ENCODE data around the gene CCDC194. TPM values are rescaled to one million over a fixed set of nuclear protein-coding genes. Genes with fewer than 3 reads are reported as not detected.

The CCDC194 gene
- total RNA-seq, 2 donors from 2014 or later, result 1.8 to 4.8 TPM

GRCh38 chr19:17340871-17341357 is 53.1 kb downstream of the CCDC194 start:
- H3K27me3 Mint-ChIP-seq, result no peaks in the 10 kb centered on the region
- H3K4me3 Mint-ChIP-seq, result no peak overlapping the region
- peaks cover 5% of the 10 kb centered on the region for H3K4me1 Mint-ChIP-seq
- H3K36me3 Mint-ChIP-seq (ENCODE audit: low read depth), result no peaks in the 10 kb centered on the region
- ATAC-seq (replicated peaks), result no peak
- H3K9me3 Mint-ChIP-seq, result no peaks in the 10 kb centered on the region
- no peak overlapping the region for H3K27ac Mint-ChIP-seq

Other genes starting within 250 kb of the CCDC194 start
- gene USE1, start 178.8 kb downstream of the CCDC194 start, total RNA-seq, result 10 to 100 TPM; 27.8 to 30.6 TPM
- 10 to 100 TPM; 14.1 to 17.6 TPM for gene OCEL1, start 168.0 kb downstream of the CCDC194 start, total RNA-seq
- 1 to 10 TPM; 6.8 to 9.2 TPM for gene NR2F6, start 148.3 kb downstream of the CCDC194 start, total RNA-seq
- under 1 TPM; 0.26 to 0.48 TPM for gene USHBP1, start 129.5 kb downstream of the CCDC194 start, total RNA-seq
- gene BABAM1, start 126.8 kb downstream of the CCDC194 start, total RNA-seq, result 100 to 1,000 TPM in 1 of 2 donors, 10 to 100 TPM in 1; 73.4 to 115 TPM
- gene ANKLE1, start 112.3 kb downstream of the CCDC194 start, total RNA-seq, result 10 to 100 TPM in 1 of 2 donors, 1 to 10 TPM in 1; 4.4 to 11.6 TPM
- 1 to 10 TPM; 8.0 to 8.5 TPM for gene ABHD8, start 90.8 kb downstream of the CCDC194 start, total RNA-seq
- 10 to 100 TPM; 56.2 to 95.9 TPM for gene MRPL34, start 88.3 kb downstream of the CCDC194 start, total RNA-seq
- gene DDA1, start 84.6 kb downstream of the CCDC194 start, total RNA-seq, result 10 to 100 TPM; 27.8 to 45.8 TPM
- 1 to 10 TPM; 3.6 to 3.9 TPM for gene ANO8, start 59.3 kb downstream of the CCDC194 start, total RNA-seq
- 10 to 100 TPM; 14.7 to 29.6 TPM for gene GTPBP3, start 56.6 kb downstream of the CCDC194 start, total RNA-seq
- gene PLVAP, start 16.9 kb downstream of the CCDC194 start, total RNA-seq, result under 1 TPM in 1 of 2 donors, not detected in 1; 0.53 TPM
- gene BST2, start 11.4 kb upstream of the CCDC194 start, total RNA-seq, result 100 to 1,000 TPM; 130 to 154 TPM
- gene MVB12A, start 25.9 kb upstream of the CCDC194 start, total RNA-seq, result 10 to 100 TPM; 42.6 to 48.9 TPM
- not detected for gene TMEM221, start 54.5 kb upstream of the CCDC194 start, total RNA-seq
- not detected for gene NXNL1, start 66.7 kb upstream of the CCDC194 start, total RNA-seq
- 1 to 10 TPM; 3.8 to 6.7 TPM for gene SLC27A1, start 76.3 kb upstream of the CCDC194 start, total RNA-seq
- 10 to 100 TPM; 49.0 to 61.8 TPM for gene PGLS, start 117.5 kb upstream of the CCDC194 start, total RNA-seq
- 10 to 100 TPM; 41.1 to 76.5 TPM for gene COLGALT1, start 161.5 kb upstream of the CCDC194 start, total RNA-seq

All from activated T-helper 17 cell treated with anti-CD3 and anti-CD28 coated beads, Interleukin-2, amount 50 U/mL, for 72 hours (primary cell).